GM21447 (cell line): Measurements from ENCODE around the gene MCM3AP.
A peak's percentile ranks its signal among the peaks of the same experiment; 100 is the strongest.
"Not testable (repeated sequence)": the region's sequence is repeated elsewhere in the genome, so short reads cannot be mapped to it uniquely, and the experiment has no call there.

Experiments used
- ATAC-seq: cut with Tn5 transposase; IDR thresholded peaks from one replicate; pipeline ENCODE4 v1.9.1; 2021; ENCODE audit not compliant: unreplicated experiment

MCM3AP gene

GRCh38 chr21:46245213-46245915 is 40.0 kb downstream of the MCM3AP start:
- no peak for ATAC-seq

GRCh38 chr21:46244602-46245001 is 40.8 kb downstream of the MCM3AP start:
- no peak for ATAC-seq

GRCh38 chr21:46243960-46244361 is 41.5 kb downstream of the MCM3AP start:
- ATAC-seq: no peak

- ATAC-seq: no peak
Observed at GRCh38 chr21:46243325-46243724, 42.1 kb downstream of the MCM3AP start.

GRCh38 chr21:46241577-46241976 is 43.8 kb downstream of the MCM3AP start:
- ATAC-seq: not testable (repeated sequence)

- no peak for ATAC-seq
Observed at GRCh38 chr21:46239817-46240325, 45.5 kb downstream of the MCM3AP start.

- ATAC-seq: no peak
Observed at GRCh38 chr21:46237474-46237873, 47.9 kb downstream of the MCM3AP start.

GRCh38 chr21:46234436-46234950 is 50.9 kb downstream of the MCM3AP start:
- no peak for ATAC-seq

GRCh38 chr21:46229923-46230260 is 55.5 kb downstream of the MCM3AP start:
- ATAC-seq: no peak

GRCh38 chr21:46229133-46229922 is 56.1 kb downstream of the MCM3AP start:
- ATAC-seq: peak; percentile 23

- ATAC-seq: peak; percentile 68
Observed at GRCh38 chr21:46228345-46229051, 56.9 kb downstream of the MCM3AP start, which contains the start of gene LSS. LSS (minus strand) TSS chr21:46228774; CDS start chr21:46228745, 29 bp downstream.

GRCh38 chr21:46227811-46228344 is 57.5 kb downstream of the MCM3AP start:
- no peak for ATAC-seq

GRCh38 chr21:46226920-46227599 is 58.4 kb downstream of the MCM3AP start:
- no peak for ATAC-seq

- no peak for ATAC-seq
Observed at GRCh38 chr21:46226146-46226545, 59.3 kb downstream of the MCM3AP start.

- not testable (repeated sequence) for ATAC-seq
Observed at GRCh38 chr21:46223661-46224060, 61.8 kb downstream of the MCM3AP start.

GRCh38 chr21:46223217-46223616 is 62.2 kb downstream of the MCM3AP start:
- no peak for ATAC-seq

GRCh38 chr21:46222436-46223116 is 62.8 kb downstream of the MCM3AP start:
- ATAC-seq: no peak

GRCh38 chr21:46221664-46222435 is 63.6 kb downstream of the MCM3AP start:
- ATAC-seq: no peak

- ATAC-seq: no peak
Observed at GRCh38 chr21:46220847-46221246, 64.6 kb downstream of the MCM3AP start.
